ENCODE measurements around the gene RSRC2.
"Not testable (repeated sequence)": the region's sequence is repeated elsewhere in the genome, so short reads cannot be mapped to it uniquely, and the experiment has no call there.

RSRC2 gene

DNA sequence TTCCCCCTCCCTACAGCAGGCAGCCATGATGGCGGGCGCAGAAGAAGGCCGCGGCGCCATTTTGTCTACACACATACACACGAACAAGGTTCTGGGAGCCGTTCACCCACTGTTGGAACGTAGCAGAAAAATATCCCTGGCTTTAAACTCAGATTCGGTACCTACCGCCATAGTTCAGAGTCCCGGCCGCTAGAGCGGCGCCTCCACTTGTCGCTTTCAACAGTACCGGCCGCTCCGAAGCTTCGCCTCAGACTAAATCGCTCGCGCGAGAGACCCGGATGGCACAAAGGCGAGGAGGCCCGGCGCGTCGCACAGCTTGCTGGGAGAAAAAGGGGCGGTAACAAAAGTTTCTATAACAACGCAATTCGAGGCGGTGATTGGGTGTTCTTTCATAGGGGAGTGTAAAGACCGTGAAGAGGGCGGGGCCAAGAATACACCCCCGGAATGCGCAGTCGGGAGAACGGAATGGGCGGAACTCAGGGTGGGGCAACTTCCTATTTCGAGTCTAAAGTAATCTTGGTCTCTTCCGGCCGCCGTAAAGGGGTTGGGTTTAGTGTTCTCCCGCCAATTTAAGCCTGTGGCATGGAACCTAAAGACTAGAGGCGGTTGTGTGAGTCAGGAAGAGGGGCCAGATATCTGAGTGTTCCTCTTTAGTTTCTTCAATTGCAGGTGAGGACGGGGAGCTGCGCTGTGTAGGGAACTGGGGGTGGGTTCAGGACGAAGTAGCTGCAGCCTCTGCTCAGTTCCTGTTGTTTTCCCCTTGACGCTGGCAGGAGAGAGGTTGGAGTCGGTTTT is at the start of gene RSRC2, which contains the start of gene KNTC1:
RSRC2 (minus strand) TSS at position 254 of the 795 bp plus-strand sequence; CDS start at position 171, 83 bp downstream.
KNTC1 (plus strand) TSS at position 567 of the 795 bp plus-strand sequence. CDS start 2,815 bp downstream, outside the sequence.
- peak; percentile 99 for DNase-seq (ENCODE audit: low spot score)

DNA sequence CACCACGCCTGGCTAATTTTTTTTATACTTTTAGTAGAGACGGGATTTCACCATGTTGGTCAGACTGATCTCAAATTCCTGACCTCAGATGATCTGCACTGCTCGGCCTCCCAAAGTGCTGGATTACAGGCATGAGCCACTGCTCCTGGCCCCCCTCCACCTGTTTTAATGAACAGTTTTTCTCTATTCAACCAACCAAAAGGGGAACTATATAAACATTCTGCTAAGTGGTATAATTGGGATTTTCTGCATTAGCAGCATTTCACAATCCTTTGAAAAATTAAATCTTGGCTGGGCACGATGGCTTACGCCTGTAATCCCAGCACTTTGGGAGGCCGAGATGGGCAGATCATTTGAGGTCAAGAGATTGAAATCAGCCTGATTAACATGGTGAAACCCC is 45.1 kb upstream of the RSRC2 start:
- DNase-seq (ENCODE audit: low spot score): no peak

DNA sequence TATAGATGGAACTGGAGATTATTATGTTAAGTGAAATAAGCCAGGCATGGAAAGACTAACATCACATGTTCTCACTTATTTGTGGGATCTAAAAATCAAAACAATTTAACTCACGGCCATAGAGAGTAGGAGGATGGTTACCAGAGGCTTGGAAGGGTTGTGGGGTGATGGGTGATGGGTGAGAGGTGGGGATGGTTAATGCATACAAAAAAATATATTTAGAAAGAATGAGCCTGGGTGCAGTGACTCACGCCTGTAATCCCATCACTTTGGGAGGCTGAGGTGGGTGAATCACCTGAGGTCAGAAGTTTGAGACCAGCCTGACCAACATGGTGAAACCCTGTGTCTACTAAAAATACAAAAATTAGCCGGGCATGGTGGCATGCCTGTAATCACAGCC is 43.3 kb upstream of the RSRC2 start:
- DNase-seq (ENCODE audit: low spot score): not testable (repeated sequence)

DNA sequence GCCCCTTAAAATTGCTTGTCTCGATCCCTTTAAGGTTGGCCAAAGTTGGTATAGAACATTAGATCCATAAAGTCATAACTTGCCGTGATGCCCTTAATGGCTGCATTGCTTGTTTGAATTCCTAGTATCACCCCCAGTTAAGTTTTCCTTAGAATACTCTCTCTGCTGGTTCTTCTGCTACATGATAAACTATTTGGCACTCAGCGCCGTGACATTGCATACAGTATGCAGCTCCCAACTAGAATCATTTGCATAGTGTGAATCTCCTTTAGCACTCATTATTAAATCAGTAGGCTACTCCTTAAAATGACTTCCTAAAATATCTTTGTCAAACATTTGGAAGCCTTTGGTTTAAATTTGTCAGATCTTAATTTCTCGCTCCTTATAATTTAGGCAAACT is 42.6 kb upstream of the RSRC2 start:
- no peak for DNase-seq (ENCODE audit: low spot score)

DNA sequence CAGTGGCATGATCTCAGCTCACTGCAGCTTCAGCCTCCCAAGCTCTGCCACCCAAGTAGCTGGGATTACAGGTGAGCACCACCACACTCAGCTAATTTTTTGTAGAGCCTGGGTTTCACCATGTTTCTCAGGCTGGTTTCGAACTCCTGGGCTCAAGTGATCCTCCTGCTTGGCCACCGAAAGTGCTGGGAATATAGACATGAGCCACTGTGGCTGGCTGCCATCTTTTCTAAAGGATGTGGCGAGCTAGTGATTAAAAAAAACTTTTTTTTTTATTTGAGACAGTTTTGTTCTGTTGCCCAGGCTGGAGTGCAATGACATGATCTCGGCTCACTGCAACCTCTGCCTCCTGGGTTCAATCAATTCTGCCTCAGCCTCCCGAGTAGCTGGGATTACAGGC is 40.1 kb upstream of the RSRC2 start:
- not testable (repeated sequence) for DNase-seq (ENCODE audit: low spot score)

DNA sequence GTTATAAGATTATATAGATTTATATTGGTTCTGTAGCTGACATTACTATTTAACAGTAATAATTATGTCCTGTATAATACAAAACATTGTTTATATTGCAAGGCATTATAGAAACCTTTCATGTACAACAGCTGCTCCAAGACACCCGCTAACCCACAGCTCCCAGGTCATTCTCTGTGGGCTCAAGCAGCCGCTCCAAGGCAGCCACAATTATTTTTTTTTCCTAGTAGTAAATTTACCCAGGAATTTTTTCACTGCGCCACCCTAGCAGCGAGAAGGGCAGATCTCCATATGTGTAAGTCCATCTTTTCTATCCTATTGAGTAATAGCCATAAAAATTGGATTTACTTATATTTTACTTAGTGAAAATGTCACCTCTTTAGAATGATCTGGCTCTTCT is 36.6 kb upstream of the RSRC2 start:
- no peak for DNase-seq (ENCODE audit: low spot score)

GRCh38 chr12:122560138-122560537 is 33.4 kb upstream of the RSRC2 start:
- DNase-seq (ENCODE audit: low spot score): no peak

GRCh38 chr12:122558745-122559641 is 32.3 kb upstream of the RSRC2 start:
- no peak for DNase-seq (ENCODE audit: low spot score)

- no peak for DNase-seq (ENCODE audit: low spot score)
Observed at GRCh38 chr12:122547330-122547729, 20.6 kb upstream of the RSRC2 start.

- no peak for DNase-seq (ENCODE audit: low spot score)
Observed at GRCh38 chr12:122545855-122546254, 19.1 kb upstream of the RSRC2 start.

- DNase-seq (ENCODE audit: low spot score): no peak
Observed at GRCh38 chr12:122544537-122544936, 17.8 kb upstream of the RSRC2 start.

GRCh38 chr12:122538496-122538895 is 11.8 kb upstream of the RSRC2 start:
- no peak for DNase-seq (ENCODE audit: low spot score)

DNA sequence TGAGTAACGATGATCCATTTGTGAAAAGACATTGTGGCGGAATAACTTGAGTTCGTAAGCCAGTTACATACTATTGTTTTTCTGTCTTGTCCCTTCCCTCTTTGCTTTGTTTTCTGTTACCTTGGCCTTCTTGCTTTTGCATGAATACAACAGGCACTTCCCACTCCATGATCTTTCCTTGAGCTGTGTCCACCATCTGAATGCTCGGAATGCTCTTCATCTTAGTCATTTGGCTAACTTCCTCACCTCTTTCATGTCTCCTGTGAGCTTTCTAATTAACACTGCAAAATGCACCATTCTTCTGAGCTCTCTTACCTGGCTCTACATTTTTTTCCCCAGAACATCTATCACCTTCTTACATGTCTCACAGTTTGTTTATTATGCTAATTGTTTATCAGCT is 10.3 kb upstream of the RSRC2 start:
- DNase-seq (ENCODE audit: low spot score): no peak

DNA sequence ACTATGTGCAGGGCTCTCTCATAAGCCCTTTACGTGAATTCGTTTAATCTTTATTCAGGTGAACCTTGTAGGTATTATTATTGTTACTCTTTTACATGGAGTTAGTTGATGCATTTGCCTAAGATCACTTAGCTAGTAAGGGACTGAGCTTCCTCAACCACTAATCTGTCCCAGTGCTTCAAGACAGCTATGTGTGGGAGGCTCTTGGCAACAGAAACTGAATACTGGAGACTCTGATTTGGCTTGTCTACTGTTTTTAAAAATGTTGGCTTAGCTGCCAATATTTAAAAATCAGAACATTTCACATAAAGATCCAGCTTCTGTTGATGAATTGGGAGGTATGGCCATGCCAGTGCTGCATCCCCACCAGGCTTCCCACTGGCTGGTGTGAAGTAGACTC is 7.1 kb upstream of the RSRC2 start:
- DNase-seq (ENCODE audit: low spot score): no peak

GRCh38 chr12:122528992-122529391 is 2.3 kb upstream of the RSRC2 start:
- DNase-seq (ENCODE audit: low spot score): no peak

DNA sequence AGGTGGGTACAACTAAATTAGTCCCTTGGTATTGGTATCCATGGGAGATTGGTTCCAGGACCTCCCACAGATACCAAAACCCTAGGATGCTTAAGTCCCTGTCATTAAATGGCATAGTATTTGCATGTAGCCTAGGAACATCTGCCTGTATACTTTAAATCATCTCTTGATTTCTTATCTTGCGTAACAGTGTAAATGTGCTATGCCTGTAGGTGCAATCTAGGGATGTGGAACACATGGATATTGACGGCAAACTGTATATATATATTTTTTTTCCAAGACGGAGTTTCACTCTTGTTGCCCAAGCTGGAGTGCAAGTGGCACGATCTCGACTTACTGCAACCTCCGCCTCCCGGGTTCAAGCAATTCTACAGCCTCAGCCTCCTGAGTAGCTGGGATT is 1.8 kb upstream of the RSRC2 start:
- no peak for DNase-seq (ENCODE audit: low spot score)

GRCh38 chr12:122527478-122527944 is 775 bp upstream of the RSRC2 start:
- DNase-seq (ENCODE audit: low spot score): peak; percentile 22

- DNase-seq (ENCODE audit: low spot score): no peak
Observed at GRCh38 chr12:122523846-122524718, 2.7 kb downstream of the RSRC2 start.

GRCh38 chr12:122523280-122523679 is 3.5 kb downstream of the RSRC2 start:
- no peak for DNase-seq (ENCODE audit: low spot score)

- no peak for DNase-seq (ENCODE audit: low spot score)
Observed at GRCh38 chr12:122520676-122521075, 6.1 kb downstream of the RSRC2 start.

GRCh38 chr12:122519418-122519817 is 7.3 kb downstream of the RSRC2 start:
- no peak for DNase-seq (ENCODE audit: low spot score)

DNA sequence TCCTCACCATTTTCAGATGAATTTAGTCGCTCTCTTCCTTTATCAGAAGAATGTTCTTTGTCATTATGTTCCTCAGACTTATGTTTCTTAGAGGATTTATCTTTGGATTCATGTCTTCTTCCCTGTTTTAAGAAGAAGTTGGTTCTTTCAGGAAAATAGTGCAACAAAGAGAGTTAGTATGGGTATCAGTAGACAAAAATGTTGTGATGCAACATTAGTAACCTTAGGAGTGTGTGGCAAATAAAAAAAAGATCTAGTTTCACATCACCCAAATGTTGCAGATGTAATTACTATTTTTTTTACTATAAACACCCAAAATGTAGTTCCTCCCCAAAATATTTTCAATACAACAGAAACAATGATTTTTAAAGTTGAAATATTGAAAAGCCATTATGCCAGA is 7.8 kb downstream of the RSRC2 start:
- DNase-seq (ENCODE audit: low spot score): no peak
